C4-2B (cell line): ENCODE measurements around the gene HMG20B.

Experiments used
- CTCF ChIP-seq: fragments of 450-650 bp; conservative IDR thresholded peaks from 2 replicates; pipeline ENCODE4 v1.5.1; 2017; ENCODE audit warnings: mild to moderate bottlenecking
- ZFX ChIP-seq: fragments of 450-650 bp; IDR thresholded peaks from 2 replicates; pipeline ENCODE4 v1.6.1; 2017

GRCh38 chr19:3570606-3571011 is 2.1 kb upstream of the HMG20B start:
- TF ChIP-seq CTCF = no peak
- TF ChIP-seq ZFX = no peak
